ENCODE measurements around the gene CDH4. TPM values are rescaled to one million over a fixed set of nuclear protein-coding genes. Genes with fewer than 3 reads are reported as not detected.

CDH4 gene
- total and polyA plus RNA-seq, 2 donors (not counting 3 experiments of a cell fraction or from before 2014, with no cell fraction given), result 0.17 to 0.51 TPM

DNA sequence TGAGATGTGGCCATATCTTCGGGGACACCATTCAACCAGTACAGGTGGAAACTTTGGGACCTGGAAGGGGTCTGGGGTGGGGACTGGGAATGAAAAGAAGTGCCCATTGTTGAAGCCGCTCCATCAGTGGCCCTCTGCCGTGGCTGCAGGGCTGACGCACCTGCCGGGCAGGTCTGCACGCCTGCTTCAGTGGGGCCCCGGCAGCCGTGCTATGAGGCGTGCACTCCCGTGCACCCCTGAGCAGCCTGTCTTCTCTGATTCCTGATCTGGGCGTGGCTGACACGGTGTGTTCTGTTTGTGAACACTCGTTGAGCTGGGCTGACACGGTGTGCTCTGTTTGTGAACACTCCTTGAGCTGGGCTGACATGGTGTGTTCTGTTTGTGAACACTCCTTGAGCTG is 657.8 kb downstream of the CDH4 start:
- H3K27ac ChIP-seq (ENCODE audit: insufficient read depth, low read depth, low read length), result no peak overlapping the region
- TF ChIP-seq GATA2 (IDR thresholded peaks at IDR 0.05; ENCODE audit: insufficient read depth, insufficient read length, low read depth, low read length), result no peak
- TF ChIP-seq JUN (IDR thresholded peaks at IDR 0.05; ENCODE audit: borderline replicate concordance, insufficient read depth, insufficient read length, low read depth), result no peak
- TF ChIP-seq, protein P1, sequence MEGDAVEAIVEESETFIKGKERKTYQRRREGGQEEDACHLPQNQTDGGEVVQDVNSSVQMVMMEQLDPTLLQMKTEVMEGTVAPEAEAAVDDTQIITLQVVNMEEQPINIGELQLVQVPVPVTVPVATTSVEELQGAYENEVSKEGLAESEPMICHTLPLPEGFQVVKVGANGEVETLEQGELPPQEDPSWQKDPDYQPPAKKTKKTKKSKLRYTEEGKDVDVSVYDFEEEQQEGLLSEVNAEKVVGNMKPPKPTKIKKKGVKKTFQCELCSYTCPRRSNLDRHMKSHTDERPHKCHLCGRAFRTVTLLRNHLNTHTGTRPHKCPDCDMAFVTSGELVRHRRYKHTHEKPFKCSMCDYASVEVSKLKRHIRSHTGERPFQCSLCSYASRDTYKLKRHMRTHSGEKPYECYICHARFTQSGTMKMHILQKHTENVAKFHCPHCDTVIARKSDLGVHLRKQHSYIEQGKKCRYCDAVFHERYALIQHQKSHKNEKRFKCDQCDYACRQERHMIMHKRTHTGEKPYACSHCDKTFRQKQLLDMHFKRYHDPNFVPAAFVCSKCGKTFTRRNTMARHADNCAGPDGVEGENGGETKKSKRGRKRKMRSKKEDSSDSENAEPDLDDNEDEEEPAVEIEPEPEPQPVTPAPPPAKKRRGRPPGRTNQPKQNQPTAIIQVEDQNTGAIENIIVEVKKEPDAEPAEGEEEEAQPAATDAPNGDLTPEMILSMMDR (IDR thresholded peaks at IDR 0.05; ENCODE audit: extremely low read depth in 1 of 2, insufficient read depth in 1 of 2, low read depth in 1 of 2, low read length in 2 of 2), result no peak
- TF ChIP-seq EZH2 (IDR thresholded peaks at IDR 0.05; ENCODE audit: borderline replicate concordance, low read depth, low read length, severe bottlenecking), result no peak
- no peak for TF ChIP-seq POLR2A (IDR thresholded peaks at IDR 0.05; ENCODE audit: low read depth, low read length)
- TF ChIP-seq MYC (IDR thresholded peaks at IDR 0.05; ENCODE audit: low read depth, low read length), result no peak
- no peak for TF ChIP-seq MAX (IDR thresholded peaks at IDR 0.05; ENCODE audit: insufficient read depth, insufficient read length)
- TF ChIP-seq POLR2AphosphoS5 (IDR thresholded peaks at IDR 0.05; ENCODE audit: insufficient read depth, low read depth, low read length), result no peak
- TF ChIP-seq FOS (IDR thresholded peaks at IDR 0.05; ENCODE audit: borderline replicate concordance, insufficient read depth, low read length), result no peak
- H3K79me2 ChIP-seq (ENCODE audit: control insufficient read depth, insufficient read depth, low read length), result no peaks in the 10 kb centered on the region
- no TSS peak for BruUV-seq (replicated peaks)
- dilution Hi-C loops (cut with MboI; ENCODE audit: extremely low pct_ligation_motif_present, low sequenced_read_pairs), result no loop called here
- DNase-seq (ENCODE audit: low read depth, low spot score) (no peak), FAIRE-seq (no peak)
- H2AFZ ChIP-seq (ENCODE audit: low read depth, low read length), result no peak overlapping the region
- no peaks in the 10 kb centered on the region for H3K36me3 ChIP-seq (ENCODE audit: control insufficient read depth in 2 of 2, extremely low read depth in 1 of 2, insufficient read depth in 2 of 2, low read length in 2 of 2)
- ChIA-PET CTCF (no interaction called here), POLR2A (no interaction called here)
- H3K4me2 ChIP-seq (ENCODE audit: insufficient read depth, low read length), result no peak overlapping the region
- H3K9me3 ChIP-seq (replicated peaks; ENCODE audit: control insufficient read depth, insufficient read depth, low read length), result no peaks in the 10 kb centered on the region
- H3K9me1 ChIP-seq (replicated peaks; ENCODE audit: control insufficient read depth, extremely low read depth, insufficient read depth, low read length), result no peaks in the 10 kb centered on the region
- H3K4me1 ChIP-seq (ENCODE audit: control insufficient read depth, extremely low read depth, insufficient read depth, low read length), result no peaks in the 10 kb centered on the region
- no peaks in the 10 kb centered on the region for H3K27me3 ChIP-seq (ENCODE audit: control insufficient read depth in 2 of 2, insufficient read depth in 2 of 2, low read length in 2 of 2)
- no peaks in the 10 kb centered on the region for H4K20me1 ChIP-seq (replicated peaks; ENCODE audit: control insufficient read depth, extremely low read depth, insufficient read depth, low read length)
- intact Hi-C loops (cut with micrococcal nuclease), result no loop called here
- H3K4me3 ChIP-seq (replicated peaks in 1 of 3; ENCODE audit: insufficient read depth in 1 of 3, low read depth in 1 of 3, low read length in 3 of 3), result no peak overlapping the region
- no peak overlapping the region for H3K9ac ChIP-seq (replicated peaks; ENCODE audit: extremely low read depth, insufficient read depth, low read length)

Data from endothelial cell of umbilical vein (primary cell).